ENCODE data around the gene SENP8. TPM values are rescaled to one million over a fixed set of nuclear protein-coding genes. Genes with fewer than 3 reads are reported as not detected.

Gene SENP8
- total and polyA plus RNA-seq, 2 of the 4 experiments (the other 2 are of a cell fraction), result 1.6 to 2.9 TPM

GRCh38 chr15:72167445-72167844 lies 49.2 kb downstream of the SENP8 start:
- no peaks in the 10 kb centered on the region for H3K9me3 ChIP-seq (ENCODE audit: control insufficient read depth, insufficient read depth, low read length)
- H2BK15ac ChIP-seq (ENCODE audit: low read depth, low read length), result no peak overlapping the region
- H3K9me1 ChIP-seq (ENCODE audit: insufficient read depth, low read length), result no peaks in the 10 kb centered on the region; the same call in none of the 2 replicates
- ChIA-PET CTCF (no interaction called here), POLR2A (ENCODE audit: unreplicated experiment) (no interaction called here)
- H2BK120ac ChIP-seq (ENCODE audit: low read depth, low read length), result no peak overlapping the region
- no CpG with 5 or more reads among the region's 6 CpGs for WGBS, 2 experiments (ENCODE audit: extremely low coverage in 2 of 2, insufficient read length in 1 of 2)
- no peak overlapping the region for H3K56ac ChIP-seq (ENCODE audit: extremely low read depth, insufficient read depth, low read length)
- no peaks in the 10 kb centered on the region for H3K36me3 ChIP-seq (ENCODE audit: control insufficient read depth, insufficient read depth, low read length)
- H3K4ac ChIP-seq (ENCODE audit: low read depth, low read length), result no peak overlapping the region
- H3K14ac ChIP-seq (replicated peaks; ENCODE audit: low read depth, low read length), result no peak overlapping the region
- no peak overlapping the region for H4K91ac ChIP-seq (ENCODE audit: insufficient read depth, low read depth, low read length)
- peaks cover 69% of the 10 kb centered on the region for H3K27me3 ChIP-seq (ENCODE audit: control insufficient read depth, insufficient read depth, low read length)
- no peak overlapping the region for H4K5ac ChIP-seq (ENCODE audit: low read depth, low read length)
- DNase-seq (no peak), ATAC-seq (ENCODE audit: low read depth) (no peak)
- no peak overlapping the region for H3K27ac ChIP-seq (ENCODE audit: insufficient read depth, low read length)
- H2BK5ac ChIP-seq (ENCODE audit: low read depth, low read length, poor library complexity, severe bottlenecking), result no peak overlapping the region
- H3K23ac ChIP-seq (ENCODE audit: low read depth, low read length), result no peak overlapping the region
- H3K9ac ChIP-seq (ENCODE audit: low read depth, low read length), result no peak overlapping the region
- intact Hi-C loops (cut with micrococcal nuclease), result no loop called here
- no peak overlapping the region for H2AFZ ChIP-seq (replicated peaks; ENCODE audit: low read length, poor library complexity)
- dilution Hi-C loops (cut with HindIII; ENCODE audit: low sequenced_read_pairs, unreplicated experiment), result no loop called here
- H3K79me1 ChIP-seq (ENCODE audit: low read depth in 1 of 2, low read length in 2 of 2), result no peaks in the 10 kb centered on the region
- no peak overlapping the region for H3K18ac ChIP-seq (ENCODE audit: low read depth, low read length)
- peaks cover 12% of the 10 kb centered on the region for H3K4me1 ChIP-seq (ENCODE audit: control insufficient read depth, insufficient read depth, low read length)
- H3K4me2 ChIP-seq (ENCODE audit: low read depth, low read length), result no peak overlapping the region
- TF ChIP-seq ELK1 (IDR thresholded peaks at IDR 0.05; ENCODE audit: borderline replicate concordance, low read depth, low read length), result no peak
- BruUV-seq (replicated peaks), result no TSS peak
- H2BK20ac ChIP-seq (ENCODE audit: low read depth, low read length), result no peak overlapping the region
- no peak overlapping the region for H4K8ac ChIP-seq (ENCODE audit: low read depth in 2 of 2, low read length in 2 of 2)
- in situ Hi-C loops (cut with MboI; ENCODE audit: low sequenced_read_pairs), result no loop called here
- H3K4me3 ChIP-seq (ENCODE audit: insufficient read depth, low read depth, low read length), result no peak overlapping the region
- no peak overlapping the region for H2AK5ac ChIP-seq (ENCODE audit: low read depth, low read length)
- no peak overlapping the region for H2AK9ac ChIP-seq (replicated peaks; ENCODE audit: low read depth, low read length, poor library complexity)
- no peaks in the 10 kb centered on the region for H4K20me1 ChIP-seq (ENCODE audit: insufficient read depth, low read length)

All from IMR-90 (cell line).